GM19240 (cell line): ENCODE results near the gene RSPO1.
A peak's percentile ranks its signal among the peaks of the same experiment; 100 is the strongest.
"Not testable (repeated sequence)": the region's sequence is repeated elsewhere in the genome, so short reads cannot be mapped to it uniquely, and the experiment has no call there.

Experiments used
- DNase-seq: peaks from one replicate; pipeline ENCODE4 v3.0.0; 2011; ENCODE audit warnings: low spot score; ENCODE audit not compliant: insufficient read length

RSPO1 gene

DNA sequence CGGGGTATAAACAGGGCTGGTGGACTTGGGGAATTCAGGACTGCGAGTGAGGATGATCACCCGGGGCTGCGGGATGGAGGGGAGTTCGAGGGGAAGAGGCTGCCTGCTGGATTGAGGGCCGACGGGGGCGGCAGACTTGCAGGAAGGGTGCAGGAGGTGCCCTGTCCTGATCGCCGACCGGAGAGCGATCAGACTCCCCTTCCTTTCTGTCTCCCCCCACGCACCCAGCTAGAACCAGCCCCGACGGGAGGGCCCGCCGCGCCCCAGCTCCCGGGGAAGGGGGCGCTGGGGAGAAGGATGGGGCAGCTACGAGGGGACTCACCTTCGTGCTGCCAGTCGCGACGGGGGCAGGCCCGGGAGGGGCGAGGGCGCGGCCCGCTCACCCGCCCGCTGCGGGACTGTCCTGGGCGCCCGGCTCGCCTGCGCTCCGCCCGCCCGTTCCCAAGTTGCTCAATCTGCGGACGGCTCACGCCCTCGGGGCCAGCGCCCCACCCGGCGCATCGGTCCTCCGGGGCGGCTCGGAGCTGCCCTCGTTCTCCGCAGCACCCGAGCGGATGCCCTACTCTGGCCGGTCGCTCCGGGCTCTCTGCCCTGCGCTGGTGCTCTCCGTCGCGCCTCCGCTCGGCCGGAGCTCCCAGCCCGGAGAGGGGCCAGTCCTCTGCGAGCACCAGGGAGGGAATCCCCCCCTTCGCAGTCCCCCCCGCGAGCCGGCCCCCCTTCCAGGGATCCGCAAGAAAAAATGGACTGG is at the start of gene RSPO1:
RSPO1 (minus strand) TSS at position 649 of the 748 bp plus-strand sequence. CDS start 5,231 bp downstream, outside the sequence.
- no peak for DNase-seq

DNA sequence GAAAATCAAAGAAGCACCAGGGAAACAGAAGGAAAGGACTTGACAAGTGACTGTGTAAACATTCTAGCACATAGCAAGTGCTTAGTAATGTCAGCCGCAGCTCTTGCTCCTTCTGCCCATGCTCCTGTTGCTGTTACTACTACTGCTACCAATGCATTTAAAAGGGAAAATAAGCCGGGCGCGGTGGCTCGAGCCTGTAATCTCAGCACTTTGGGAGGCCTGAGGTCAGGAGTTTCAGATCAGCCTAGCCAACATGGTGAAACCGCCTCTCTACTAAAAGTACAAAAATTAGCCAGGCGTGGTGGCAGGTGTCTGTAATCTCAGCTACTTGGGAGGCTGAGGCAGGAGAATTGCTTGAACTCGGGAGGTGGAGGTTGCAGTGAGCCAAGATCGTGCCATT is 49.5 kb upstream of the RSPO1 start:
- DNase-seq = not testable (repeated sequence)

DNA sequence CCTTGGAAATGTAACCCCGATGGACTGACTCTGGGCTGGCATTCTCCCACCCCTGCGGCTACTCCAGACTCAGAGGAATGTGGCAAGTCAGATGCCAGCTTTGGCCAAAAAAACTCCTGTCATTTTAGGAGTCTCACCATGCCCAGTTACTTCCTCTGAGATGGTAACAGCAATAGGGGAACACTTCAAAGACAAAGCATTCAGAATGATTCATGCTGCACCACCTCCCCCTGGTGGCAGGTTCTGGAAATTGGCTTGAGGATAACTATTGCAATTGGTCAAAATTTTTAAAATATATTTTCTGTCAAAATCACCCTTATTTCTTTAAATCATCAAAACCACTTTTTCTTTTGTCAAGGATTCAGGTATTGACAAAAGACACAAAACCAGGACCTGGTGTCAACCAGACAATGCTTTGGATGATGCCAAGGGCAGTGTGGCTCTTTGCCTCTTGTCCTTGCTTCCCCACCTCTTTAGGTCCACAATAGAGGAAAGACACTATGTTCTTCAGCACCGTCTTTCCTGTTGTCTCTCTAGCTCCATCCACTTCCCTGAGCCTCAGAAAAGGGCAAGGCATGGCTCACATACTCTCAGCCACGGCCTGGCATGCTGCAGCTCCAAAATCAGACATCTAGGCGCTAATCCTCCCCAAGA is 47.8 kb upstream of the RSPO1 start:
- no peak for DNase-seq

GRCh38 chr1:37680933-37681332 is 46.2 kb upstream of the RSPO1 start:
- no peak for DNase-seq

GRCh38 chr1:37677808-37678207 is 43.1 kb upstream of the RSPO1 start:
- DNase-seq = no peak

DNA sequence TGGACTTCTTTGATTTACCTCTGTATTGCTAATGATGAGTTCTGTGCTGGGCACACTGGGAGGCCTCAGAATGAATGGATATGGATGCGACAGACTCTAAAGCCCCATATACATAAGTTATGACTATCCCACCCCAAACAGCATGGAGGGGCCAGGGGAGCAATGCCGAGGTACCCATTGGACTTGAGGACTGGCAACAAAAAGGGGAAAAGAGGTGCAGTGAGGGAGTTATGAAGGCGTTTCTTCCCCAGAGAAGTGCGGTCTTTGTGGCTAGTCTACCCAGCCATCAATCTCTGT is 42.4 kb upstream of the RSPO1 start:
- DNase-seq = no peak

DNA sequence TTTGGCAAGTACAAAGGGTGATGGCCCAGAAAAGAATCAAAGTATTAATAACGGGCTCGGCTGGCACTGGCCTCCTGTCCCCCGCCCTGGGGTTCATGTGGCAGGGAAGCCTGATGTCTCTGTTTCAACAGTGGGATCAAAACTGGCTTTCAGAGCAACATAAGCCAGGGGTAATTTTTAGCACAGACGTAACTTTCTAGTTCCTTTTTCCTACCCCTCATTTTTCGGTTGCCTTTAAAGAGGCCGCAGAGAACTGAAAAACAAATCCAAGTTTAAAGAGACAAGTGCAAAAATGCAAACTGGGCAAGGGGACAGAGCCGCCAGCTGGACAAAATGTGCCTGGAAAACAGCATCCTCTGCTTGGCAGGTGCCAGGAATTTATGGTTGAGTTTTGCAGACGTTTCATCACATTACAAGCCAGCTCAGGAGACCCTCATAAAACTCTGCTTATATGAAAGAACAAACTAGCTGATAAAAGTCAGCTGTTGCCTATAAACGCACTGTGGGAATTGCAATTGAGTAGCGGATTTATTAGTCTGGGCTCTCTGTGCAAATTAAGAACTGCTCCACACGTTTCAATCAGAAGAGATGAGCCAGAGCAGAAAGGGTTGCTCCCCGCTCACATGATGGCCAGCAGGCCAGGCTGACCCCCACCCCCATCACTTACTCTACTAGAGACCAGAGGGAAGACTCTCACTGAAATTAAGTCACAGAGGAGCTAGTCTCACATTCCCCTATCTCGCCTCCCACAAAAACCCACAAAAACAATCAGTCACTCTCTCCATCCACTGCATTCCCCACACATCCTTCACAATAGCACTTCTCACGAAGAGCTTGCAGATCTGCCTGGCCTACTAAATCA is 41.8 kb upstream of the RSPO1 start:
- DNase-seq = peak; percentile 39

DNA sequence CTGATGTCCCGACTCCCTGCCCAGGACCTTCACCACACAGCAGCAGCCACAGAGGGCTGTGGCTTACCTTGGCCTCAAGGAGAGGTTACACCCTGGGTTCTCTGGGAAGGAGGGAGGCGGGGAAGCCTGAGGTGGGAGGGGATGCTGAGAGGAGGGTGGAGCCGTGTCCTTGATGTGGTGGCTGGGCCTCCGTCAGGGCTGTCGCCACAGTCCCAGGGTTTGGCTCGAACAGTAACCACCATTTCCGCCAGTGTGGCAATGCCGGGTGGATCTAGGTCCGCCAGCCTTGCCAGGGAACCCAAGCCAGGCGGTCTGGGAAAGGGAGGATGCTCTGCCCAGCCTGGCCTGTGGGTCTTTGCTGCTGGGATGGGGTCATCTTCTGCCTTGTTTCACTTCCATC is 39.2 kb upstream of the RSPO1 start:
- DNase-seq = no peak

- no peak for DNase-seq
Measured at GRCh38 chr1:37672136-37672870, 37.6 kb upstream of the RSPO1 start.

DNA sequence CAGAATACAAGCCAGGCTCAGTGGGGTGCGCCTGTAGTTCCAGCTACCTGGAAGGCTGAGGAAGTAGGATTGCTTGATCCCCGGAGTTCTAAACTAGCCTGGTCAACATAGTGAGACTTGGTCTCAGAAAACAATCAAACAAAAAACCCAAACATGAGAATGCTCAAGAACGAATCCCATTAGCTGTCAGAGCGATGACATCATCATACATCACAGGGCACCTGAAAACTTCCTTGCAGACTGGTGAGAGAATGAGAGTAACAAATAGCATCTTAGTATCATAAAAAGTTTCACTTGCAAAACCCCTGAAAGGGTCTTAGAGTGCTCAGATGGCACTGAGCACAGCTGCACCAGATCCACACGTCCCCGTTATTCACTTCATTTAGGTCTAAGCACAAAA is 36.6 kb upstream of the RSPO1 start:
- no peak for DNase-seq

GRCh38 chr1:37670133-37670532 is 35.4 kb upstream of the RSPO1 start:
- no peak for DNase-seq

- DNase-seq = no peak
Measured at GRCh38 chr1:37667023-37667671, 32.5 kb upstream of the RSPO1 start.

GRCh38 chr1:37666241-37666867 is 31.7 kb upstream of the RSPO1 start:
- DNase-seq = no peak

GRCh38 chr1:37663426-37664000 is 28.8 kb upstream of the RSPO1 start:
- no peak for DNase-seq

DNA sequence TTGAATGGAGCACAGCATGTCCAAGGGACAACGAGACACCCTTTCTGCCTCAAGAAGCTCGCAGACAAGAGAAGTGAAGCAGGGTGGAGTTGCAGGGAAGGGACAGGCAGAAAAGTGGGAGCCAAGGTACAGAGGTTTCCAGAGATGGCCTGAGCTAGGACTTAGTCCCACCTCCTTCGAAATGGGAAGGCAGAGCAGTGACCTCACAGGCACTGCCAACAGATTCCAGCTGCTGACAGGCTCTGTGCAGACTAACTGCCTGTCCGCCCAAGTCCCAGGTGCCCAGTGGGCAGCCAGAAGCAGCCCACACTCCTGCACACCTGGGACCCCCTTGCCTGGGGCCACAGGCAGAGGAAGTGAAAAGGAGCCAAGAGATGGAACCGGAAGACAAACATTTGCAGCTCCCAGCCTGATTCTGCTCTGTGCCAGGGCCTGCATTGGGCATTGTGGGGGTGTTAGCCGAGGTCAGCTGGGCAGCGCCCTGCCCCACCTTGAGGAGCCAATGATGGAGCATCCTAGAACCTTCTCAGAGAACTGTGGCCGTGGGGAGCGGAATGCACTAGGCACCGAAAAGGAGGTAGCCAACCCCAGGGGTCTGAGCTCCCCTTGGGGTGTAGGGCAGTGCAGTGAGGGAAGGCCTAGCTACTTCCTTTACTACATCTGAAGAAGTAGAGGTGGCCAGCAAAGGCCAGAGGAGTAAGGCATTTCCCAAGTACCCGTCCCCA is 27.5 kb upstream of the RSPO1 start:
- no peak for DNase-seq

GRCh38 chr1:37661401-37661800 is 26.7 kb upstream of the RSPO1 start:
- no peak for DNase-seq

DNA sequence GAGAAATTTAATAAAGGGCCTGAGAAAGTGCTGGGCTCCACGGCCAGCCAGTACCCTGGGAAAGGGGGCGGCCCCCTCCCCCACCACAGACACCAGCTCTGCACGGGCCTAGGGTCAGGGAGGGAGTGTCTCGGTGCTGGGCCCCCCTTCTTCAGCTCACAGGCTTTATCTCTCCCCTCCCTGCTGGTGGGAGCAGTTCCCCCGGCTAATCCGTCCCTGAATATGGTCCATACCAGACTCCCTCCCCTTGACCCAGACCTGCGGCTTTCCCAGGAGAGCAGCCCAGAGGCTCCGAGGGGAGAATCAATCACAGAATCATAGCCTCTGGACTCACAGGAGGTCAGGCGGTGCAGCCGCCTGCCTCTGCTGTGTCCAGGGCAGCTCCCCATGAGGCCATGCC is 26.0 kb upstream of the RSPO1 start:
- DNase-seq = no peak

- no peak for DNase-seq
Measured at GRCh38 chr1:37658486-37658885, 23.8 kb upstream of the RSPO1 start.

DNA sequence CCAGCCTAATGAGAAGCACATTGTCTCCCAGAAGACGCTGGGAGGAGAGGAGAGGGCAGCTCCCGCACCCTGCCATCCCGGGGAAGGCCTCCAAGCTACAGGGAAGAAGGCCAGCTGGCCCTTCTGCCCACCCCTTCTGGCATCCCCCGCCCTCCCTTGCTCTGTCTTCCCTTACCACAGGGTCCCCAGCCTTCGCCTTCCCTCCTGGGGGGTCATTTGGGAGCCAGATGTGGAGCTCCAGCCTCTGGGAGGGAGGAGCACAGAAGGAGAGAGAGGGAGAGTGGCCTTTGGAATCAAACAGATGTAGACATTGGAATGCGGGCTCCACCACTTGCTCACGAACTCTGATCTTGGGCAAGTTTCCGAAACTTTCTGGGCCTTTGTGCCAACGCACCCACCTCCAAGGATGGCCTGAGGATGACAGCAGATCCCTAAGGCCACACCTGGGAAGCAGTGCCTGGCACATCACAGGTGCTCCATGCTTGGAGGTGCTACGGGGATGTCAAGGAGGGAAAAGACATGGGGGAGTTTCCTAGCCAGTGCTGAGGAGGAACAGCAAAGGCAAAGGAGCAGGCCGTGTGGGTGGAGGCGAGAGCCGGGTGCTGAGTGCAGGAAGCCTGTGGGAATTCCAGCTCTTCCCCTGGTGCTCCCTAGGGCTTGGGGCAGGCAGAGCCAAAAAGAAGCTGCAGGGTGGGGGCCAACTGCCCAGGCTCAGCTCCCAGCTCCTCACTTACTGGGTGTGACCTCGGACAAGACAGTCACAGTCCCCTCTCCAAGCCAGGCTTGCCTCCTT is 23.1 kb upstream of the RSPO1 start:
- DNase-seq = no peak
